ENCODE data around the gene UBR1. TPM values are rescaled to one million over a fixed set of nuclear protein-coding genes. Genes with fewer than 3 reads are reported as not detected.

The UBR1 gene
- total and polyA plus RNA-seq, 10 of the 15 experiments (the other 5 are each of a cell fraction or from before 2014, with no cell fraction given) = 4.5 to 27.5 (median 16.7) TPM

- TF ChIP-seq CHD1 (IDR thresholded peaks at IDR 0.05; ENCODE audit: low read depth, low read length) (no peak), STAT1 (conservative IDR thresholded peaks at IDR 0.05) (no peak; the same call in 1 of the 2 replicates), PBX3 (IDR thresholded peaks at IDR 0.05; ENCODE audit: insufficient replicate concordance, low read depth, low read length) (no peak), TAF1 (IDR thresholded peaks at IDR 0.05; ENCODE audit: borderline replicate concordance, low read depth, low read length) (peak; percentile 67; the same call in 1 of the 2 replicates), EZH2 (IDR thresholded peaks at IDR 0.05; ENCODE audit: borderline replicate concordance, control insufficient read depth, low read depth, low read length) (no peak), CBFB (IDR thresholded peaks at IDR 0.05; ENCODE audit: low read depth) (peak; percentile 85; the same call in 1 of the 2 replicates), MTA3 (IDR thresholded peaks at IDR 0.05; ENCODE audit: borderline replicate concordance, low read length) (0 out of 2 replicates have a peak, but pooled peaks have one; percentile 43), CEBPB (IDR thresholded peaks at IDR 0.05; ENCODE audit: borderline replicate concordance in 1 of 2, low read depth in 2 of 2, low read length in 2 of 2) (no peak), KLF5 (IDR thresholded peaks at IDR 0.05; ENCODE audit: partially characterized antibody) (peak; percentile 72), BACH1 (IDR thresholded peaks at IDR 0.05; ENCODE audit: borderline replicate concordance) (peak; percentile 26; the same call in 1 of the 2 replicates), BMI1 (IDR thresholded peaks at IDR 0.05; ENCODE audit: borderline replicate concordance) (no peak), HDGF (IDR thresholded peaks at IDR 0.05) (peak; percentile 62; the same call in 1 of the 2 replicates), PML (IDR thresholded peaks at IDR 0.05; ENCODE audit: low read length) (peak; percentile 92), CBX5 (IDR thresholded peaks at IDR 0.05; ENCODE audit: low read depth) (no peak), ZNF687 (IDR thresholded peaks at IDR 0.05) (0 out of 2 replicates have a peak, but pooled peaks have one; percentile 60), POLR2A (IDR thresholded peaks at IDR 0.05; ENCODE audit: low read depth, low read length) (peak; percentile 84), HDAC6 (IDR thresholded peaks at IDR 0.05; ENCODE audit: unreplicated experiment) (no peak), YY1 (IDR thresholded peaks at IDR 0.05; ENCODE audit: low read depth, low read length) (peak; percentile 96), ETV6 (conservative IDR thresholded peaks at IDR 0.05 in 1 of 2, IDR thresholded peaks at IDR 0.05 in 1 of 2; ENCODE audit: borderline replicate concordance in 1 of 2, low read depth in 1 of 2) (peak in 1 of 2 experiments; percentile 99; a peak in 2 of 4 replicates), PKNOX1 (IDR thresholded peaks at IDR 0.05) (peak; percentile 69), ZBED1 (IDR thresholded peaks at IDR 0.05; ENCODE audit: borderline replicate concordance) (no peak; the same call in 1 of the 2 replicates)
These were observed at the start of gene UBR1 (continued) for GRCh38 chr15:43105778-43106485.

Data from GM12878 (cell line).